ENCODE measurements around the gene RAB18.

DNA sequence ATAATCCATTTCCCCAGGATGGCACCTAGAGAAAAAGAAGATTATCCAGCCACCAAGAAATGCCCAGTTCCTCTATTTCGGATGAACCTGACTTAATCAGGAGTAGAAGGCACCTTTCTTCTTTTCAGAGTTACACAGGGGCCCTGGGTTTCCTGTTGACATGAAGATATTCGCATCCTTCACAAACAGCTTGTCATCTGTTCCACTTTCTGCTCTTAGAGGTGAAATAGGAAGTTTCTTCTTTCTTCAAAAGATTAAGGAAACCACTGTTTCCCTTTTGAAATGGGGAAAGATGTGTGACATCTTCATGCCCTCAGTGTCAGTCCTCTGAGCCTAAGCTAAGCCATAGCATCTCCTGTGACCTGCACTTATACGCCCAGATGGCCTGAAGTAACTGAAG lies 39.1 kb upstream of the RAB18 start:
- TF ChIP-seq HDAC2 (IDR thresholded peaks at IDR 0.05; ENCODE audit: borderline replicate concordance in 1 of 2, low read depth in 2 of 2, low read length in 2 of 2) (no peak), EP300 (IDR thresholded peaks at IDR 0.05; ENCODE audit: borderline replicate concordance in 1 of 2, low read depth in 2 of 2, low read length in 2 of 2) (no peak), CEBPB (IDR thresholded peaks at IDR 0.05; ENCODE audit: low read depth, low read length) (no peak), HDAC6 (IDR thresholded peaks at IDR 0.05; ENCODE audit: low read depth, low read length) (no peak), CBX8 (IDR thresholded peaks at IDR 0.05; ENCODE audit: borderline replicate concordance, low read depth, low read length) (no peak), POLR2AphosphoS5 (IDR thresholded peaks at IDR 0.05; ENCODE audit: low read depth, low read length) (no peak)
- TF ChIP-seq, protein P1, sequence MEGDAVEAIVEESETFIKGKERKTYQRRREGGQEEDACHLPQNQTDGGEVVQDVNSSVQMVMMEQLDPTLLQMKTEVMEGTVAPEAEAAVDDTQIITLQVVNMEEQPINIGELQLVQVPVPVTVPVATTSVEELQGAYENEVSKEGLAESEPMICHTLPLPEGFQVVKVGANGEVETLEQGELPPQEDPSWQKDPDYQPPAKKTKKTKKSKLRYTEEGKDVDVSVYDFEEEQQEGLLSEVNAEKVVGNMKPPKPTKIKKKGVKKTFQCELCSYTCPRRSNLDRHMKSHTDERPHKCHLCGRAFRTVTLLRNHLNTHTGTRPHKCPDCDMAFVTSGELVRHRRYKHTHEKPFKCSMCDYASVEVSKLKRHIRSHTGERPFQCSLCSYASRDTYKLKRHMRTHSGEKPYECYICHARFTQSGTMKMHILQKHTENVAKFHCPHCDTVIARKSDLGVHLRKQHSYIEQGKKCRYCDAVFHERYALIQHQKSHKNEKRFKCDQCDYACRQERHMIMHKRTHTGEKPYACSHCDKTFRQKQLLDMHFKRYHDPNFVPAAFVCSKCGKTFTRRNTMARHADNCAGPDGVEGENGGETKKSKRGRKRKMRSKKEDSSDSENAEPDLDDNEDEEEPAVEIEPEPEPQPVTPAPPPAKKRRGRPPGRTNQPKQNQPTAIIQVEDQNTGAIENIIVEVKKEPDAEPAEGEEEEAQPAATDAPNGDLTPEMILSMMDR (IDR thresholded peaks at IDR 0.05; ENCODE audit: control extremely low read depth in 1 of 3, insufficient read depth in 1 of 3, low read depth in 1 of 3, low read length in 3 of 3), result no peak
- TF ChIP-seq, protein P2, sequence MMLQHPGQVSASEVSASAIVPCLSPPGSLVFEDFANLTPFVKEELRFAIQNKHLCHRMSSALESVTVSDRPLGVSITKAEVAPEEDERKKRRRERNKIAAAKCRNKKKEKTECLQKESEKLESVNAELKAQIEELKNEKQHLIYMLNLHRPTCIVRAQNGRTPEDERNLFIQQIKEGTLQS (IDR thresholded peaks at IDR 0.05; ENCODE audit: insufficient read depth, low read depth, low read length), result no peak
